HepG2 (cell line): Measurements from ENCODE around the gene TP53. TPM values are rescaled to one million over a fixed set of nuclear protein-coding genes. Genes with fewer than 3 reads are reported as not detected.

Source experiments
- ATAC-seq: fragments of 200-7000 bp; cut with Tn5 transposase; 3 replicates; pipeline ENCODE4 v1.9.1; 2020; ENCODE audit warnings: mild to moderate bottlenecking, moderate library complexity
- BruUV-seq: library from RNA; stranded (reverse); fragments of 400-500 nt; replicated peaks from 2 replicates; lab custom pipeline; 2021; lab: Mats Ljungman, UMichigan
- CTCF ChIA-PET: fragments of 300-600 bp; formaldehyde crosslinking; extraction: SDS; loops from one replicate; lab custom pipeline; 2021; ENCODE audit warnings: low total read pairs, inconsistent platforms, low intra/inter-chr PET ratio; lab: Yijun Ruan, JAX
- POLR2A ChIA-PET: fragments of 350-600 bp; sonication (Branson Sonifier 250); formaldehyde crosslinking; loops from one replicate; lab custom pipeline; 2020; ENCODE audit warnings: antibody characterized with exemption, inconsistent platforms; lab: Yijun Ruan, JAX
- DNase-seq: peaks from one replicate; pipeline ENCODE4 v3.0.0-alpha.2; 2015; ENCODE audit warnings: low spot score
- FAIRE-seq: peaks from 3 replicates; lab custom pipeline; 2011; peaks lifted over from hg19 to GRCh38; lab: Jason Lieb, UNC
- H2AFZ ChIP-seq: one replicate; pipeline ENCODE4 v1.6.1; 2011; ENCODE audit warnings: low read length, inconsistent platforms
- H3K27ac ChIP-seq: fragments of 300-600 bp; 3 replicates; pipeline ENCODE4 v1.8.0; 2011; ENCODE audit warnings: mixed run types, mild to moderate bottlenecking, mixed read lengths, low read length, inconsistent platforms; ENCODE audit not compliant: insufficient read depth; ENCODE audit errors: extremely low read length
- H3K27me3 ChIP-seq, 2 experiments: fragments of 200-600 bp in 1 of 2; 2 replicates in 1 of 2; 3 replicates in 1 of 2; pipeline versions ENCODE4 v1.6.0 to v1.8.0; 2011; ENCODE audit warnings: low read length in 2 of 2, mild to moderate bottlenecking in 2 of 2, moderate library complexity in 2 of 2, inconsistent platforms in 1 of 2; ENCODE audit not compliant: insufficient read depth in 2 of 2, control insufficient read depth in 1 of 2
- H3K36me3 ChIP-seq, 2 experiments: fragments of 200-600 bp in 1 of 2; replicated peaks in 1 of 2; 2 replicates in 1 of 2; 3 replicates in 1 of 2; pipeline versions ENCODE4 v1.5.1 to v1.8.0; 2011; ENCODE audit warnings: low read length in 2 of 2, inconsistent platforms in 1 of 2; ENCODE audit not compliant: insufficient read depth in 2 of 2, control insufficient read depth in 1 of 2
- H3K4me1 ChIP-seq: 2 replicates; pipeline ENCODE4 v1.5.1; 2012; ENCODE audit warnings: low read length, inconsistent platforms; ENCODE audit not compliant: insufficient read depth
- H3K4me2 ChIP-seq: 2 replicates; pipeline ENCODE4 v1.6.0; 2011; ENCODE audit warnings: low read depth, low read length, inconsistent platforms
- H3K4me3 ChIP-seq, 3 experiments: fragments of 200-600 bp in 1 of 3; sonication (generic), shearing (Covaris generic) in 1 of 3; replicated peaks in 1 of 3; 2 replicates each; pipeline ENCODE4 v1.5.1; 2011 to 2016; ENCODE audit warnings: low read length in 3 of 3, inconsistent platforms in 2 of 3, low read depth in 2 of 3, mild to moderate bottlenecking in 2 of 3, control low read depth in 1 of 3, mixed read lengths in 1 of 3; ENCODE audit not compliant: insufficient read depth in 1 of 3
- H3K79me2 ChIP-seq: one replicate; pipeline ENCODE4 v1.6.1; 2011; ENCODE audit warnings: low read length, inconsistent platforms; ENCODE audit not compliant: insufficient read depth
- H3K9ac ChIP-seq: 2 replicates; pipeline ENCODE4 v1.6.0; 2011; ENCODE audit warnings: mild to moderate bottlenecking, low read depth, low read length, inconsistent platforms; ENCODE audit not compliant: insufficient read depth
- H3K9me3 ChIP-seq: 2 replicates; pipeline ENCODE4 v1.5.1; 2012; ENCODE audit warnings: mild to moderate bottlenecking, low read length
- H4K20me1 ChIP-seq: 2 replicates; pipeline ENCODE4 v1.6.0; 2011; ENCODE audit warnings: inconsistent platforms, mild to moderate bottlenecking, low read length, moderate library complexity; ENCODE audit not compliant: insufficient read depth
- KAT2B ChIP-seq: fragments of 150-350 bp; IDR thresholded peaks from 2 replicates; pipeline ENCODE4 v1.6.1; 2014; ENCODE audit warnings: low read depth, low read length, borderline replicate concordance
- MIER2 ChIP-seq: IDR thresholded peaks from 2 replicates; pipeline ENCODE4 v1.6.1; 2016; ENCODE audit warnings: missing biosample characterization, missing genetic modification reagents
- MZF1 ChIP-seq: sonication (generic); formaldehyde crosslinking; IDR thresholded peaks from 2 replicates; pipeline ENCODE4 v1.8.1; 2023; ENCODE audit warnings: mild to moderate bottlenecking, missing genetic modification reagents, borderline replicate concordance
- PHF20 ChIP-seq: sonication (generic); formaldehyde crosslinking; IDR thresholded peaks from 2 replicates; pipeline ENCODE4 v1.5.0; 2020; ENCODE audit warnings: mild to moderate bottlenecking, missing genetic modification reagents
- RBAK ChIP-seq: sonication (generic); formaldehyde crosslinking; IDR thresholded peaks from 2 replicates; pipeline ENCODE4 v1.5.1; 2020; ENCODE audit warnings: mild to moderate bottlenecking, missing genetic modification reagents
- RORA ChIP-seq: sonication (generic); formaldehyde crosslinking; IDR thresholded peaks from 2 replicates; pipeline ENCODE4 v1.5.0; 2020; ENCODE audit warnings: mild to moderate bottlenecking, missing genetic modification reagents, moderate library complexity
- SOX5 ChIP-seq: IDR thresholded peaks from 2 replicates; pipeline ENCODE4 v1.6.1; 2016; ENCODE audit warnings: borderline replicate concordance
- SP1 ChIP-seq, 2 experiments: fragments of 450-650 bp in 1 of 2; sonication (generic) in 1 of 2; formaldehyde crosslinking in 1 of 2; IDR thresholded peaks; 2 replicates each; pipeline versions ENCODE4 v1.4.0 to v1.6.1; 2016 to 2020; ENCODE audit warnings: missing genetic modification reagents in 1 of 2
- YEATS4 ChIP-seq: sonication (generic); formaldehyde crosslinking; IDR thresholded peaks from 2 replicates; pipeline ENCODE4 v1.4.0; 2020; ENCODE audit warnings: missing genetic modification reagents, borderline replicate concordance
- ZFY ChIP-seq: sonication (generic); formaldehyde crosslinking; IDR thresholded peaks from 2 replicates; pipeline ENCODE4 v1.4.0; 2020; ENCODE audit warnings: missing genetic modification reagents
- ZNF280B ChIP-seq: sonication (generic); formaldehyde crosslinking; IDR thresholded peaks from 2 replicates; pipeline ENCODE4 v1.5.0; 2020; ENCODE audit warnings: missing genetic modification reagents, mild to moderate bottlenecking, borderline replicate concordance
- ZNF331 ChIP-seq: sonication (generic); formaldehyde crosslinking; IDR thresholded peaks from 2 replicates; pipeline ENCODE4 v1.4.0; 2020; ENCODE audit warnings: missing genetic modification reagents
- ZNF543 ChIP-seq: sonication (generic); formaldehyde crosslinking; IDR thresholded peaks from 2 replicates; pipeline ENCODE4 v1.4.0; 2020; ENCODE audit warnings: mild to moderate bottlenecking, missing genetic modification reagents
- WGBS: methylation state at CpG from one replicate; pipeline ENCODE4 v1.1.6; 2017; ENCODE audit warnings: low lambda C conversion rate; 5-methylcytosine and 5-hydroxymethylcytosine counted together
- in situ Hi-C: cut with HindIII; loops from 2 replicates; pipeline ENCODE4 v1.10.0; 2017; ENCODE audit warnings: low pct_unique_long_range_greater_than_20kb; ENCODE audit not compliant: extremely low pct_ligation_motif_present
- intact Hi-C: fragments of 100-400 bp; cut with micrococcal nuclease; formaldehyde crosslinking; loops from one replicate; pipeline ENCODE4 v1.10.0; 2022; ENCODE audit not compliant: unreplicated experiment
- polyA plus RNA-seq, 8 experiments: library from polyadenylated mRNA; depleted of rRNA in 3 of 8; stranded (reverse) in 7 of 8; unstranded in 1 of 8; fragments of >200 nt; fragmentation: Illumina TruSeq in 4 of 8; extraction: Trizol in 4 of 8; gene quantifications; 2 replicates each; pipeline versions ENCODE4 v1.2.1 to v1.2.3, GENCODE V29; 2011 to 2016; ENCODE audit warnings: low read depth in 4 of 8, missing spikeins in 1 of 8, mixed read lengths in 1 of 8; ENCODE audit not compliant: insufficient read depth in 1 of 8
- total RNA-seq, 5 experiments: library from RNA; depleted of rRNA; stranded (reverse); fragments of >200 nt; fragmentation: Illumina TruSeq; extraction: Trizol; gene quantifications; 2 replicates each; pipeline ENCODE4 v1.2.3, GENCODE V29; 2016; ENCODE audit warnings: low read depth in 1 of 5

TP53 gene
- total and polyA plus RNA-seq, 2 of the 13 experiments (the other 11 are each of a cell fraction or from before 2014, with no cell fraction given) = 17.1 to 29.9 TPM

DNA sequence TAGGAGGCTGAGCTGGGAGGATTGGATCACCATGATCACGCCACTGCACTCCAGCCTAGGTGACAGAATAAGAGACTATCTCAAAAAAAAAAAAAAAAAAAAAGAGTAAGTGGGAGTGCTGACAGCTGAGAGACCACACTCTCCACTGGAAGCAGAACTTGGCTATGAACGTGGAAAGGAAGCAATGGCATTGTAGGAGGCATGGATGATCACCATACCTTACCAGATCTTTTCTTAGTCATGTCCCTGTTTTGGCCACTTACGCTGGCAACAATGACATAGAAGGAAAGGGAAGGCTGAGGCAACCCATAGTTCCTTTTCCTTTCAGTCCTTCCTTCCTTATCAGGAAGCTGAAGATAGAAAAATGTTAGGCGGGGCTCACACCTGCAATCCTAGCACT, 40.3 kb downstream of the TP53 start:
- no peak for ATAC-seq
- CTCF ChIA-PET = no interaction called here
- Histone ChIP-seq H3K9ac (no peak overlapping the region), H3K4me2 (no peak overlapping the region), H3K27me3 (peaks cover 5 to 19% of the 10 kb centered on the region in 2 experiments), H4K20me1 (no peaks in the 10 kb centered on the region), H3K9me3 (no peaks in the 10 kb centered on the region), H3K27ac (no peak overlapping the region), H3K79me2 (no peaks in the 10 kb centered on the region), H3K36me3 (no peaks in the 10 kb centered on the region), H3K4me3 (no peak overlapping the region), H2AFZ (no peak overlapping the region), H3K4me1 (peaks cover 20% of the 10 kb centered on the region)
- DNase-seq = no peak
- TF ChIP-seq KAT2B (no peak), PHF20 (CRISPR knock-in tag) (no peak), RBAK (CRISPR knock-in tag) (no peak), SOX5 (CRISPR knock-in tag) (no peak), MIER2 (CRISPR knock-in tag) (no peak), ZNF543 (CRISPR knock-in tag) (no peak), ZNF331 (no peak), YEATS4 (CRISPR knock-in tag) (no peak), ZFY (CRISPR knock-in tag) (no peak), RORA (CRISPR knock-in tag) (no peak), SP1 (IDR thresholded peaks at IDR 0.05) (no peak), SP1 (CRISPR knock-in tag; IDR thresholded peaks at IDR 0.05) (no peak), MZF1 (no peak), ZNF280B (CRISPR knock-in tag) (no peak)
- WGBS = 59% methylated on average over 4 of the region's 4 CpGs
- BruUV-seq = no TSS peak
- intact Hi-C loops (no loop called here), in situ Hi-C loops (no loop called here)
- no peak for FAIRE-seq
- POLR2A ChIA-PET = no interaction called here
